Neural crest cell (in vitro differentiated cells): Measurements from ENCODE around the gene DPP8. TPM values are rescaled to one million over a fixed set of nuclear protein-coding genes. Genes with fewer than 3 reads are reported as not detected.
A peak's percentile ranks its signal among the peaks of the same experiment; 100 is the strongest.

Experiments used
- DNase-seq: peaks from one replicate; pipeline ENCODE4 v3.0.0; 2021; ENCODE audit warnings: low read depth, mixed read lengths, low spot score
- H3K27ac Mint-ChIP-seq: one replicate; pipeline ENCODE4 v1.8.0; 2021; ENCODE audit warnings: mild to moderate bottlenecking, mixed read lengths; ENCODE audit not compliant: unreplicated experiment
- H3K27me3 Mint-ChIP-seq: 2 replicates; pipeline ENCODE4 v1.8.0; 2021; ENCODE audit warnings: low read depth, mild to moderate bottlenecking, mixed read lengths
- H3K36me3 Mint-ChIP-seq: 2 replicates; pipeline ENCODE4 v1.8.0; 2021; ENCODE audit warnings: low read depth, mild to moderate bottlenecking, mixed read lengths
- H3K4me1 Mint-ChIP-seq: 2 replicates; pipeline ENCODE4 v1.8.0; 2021; ENCODE audit warnings: mixed read lengths
- H3K4me3 Mint-ChIP-seq: one replicate; pipeline ENCODE4 v1.8.0; 2021; ENCODE audit warnings: mild to moderate bottlenecking, mixed read lengths
- H3K9me3 Mint-ChIP-seq: 2 replicates; pipeline ENCODE4 v1.8.0; 2021; ENCODE audit warnings: mixed read lengths
- CTCF ChIP-seq: fragments of 200-600 bp; sonication (generic); conservative IDR thresholded peaks from 2 replicates; pipeline ENCODE4 v1.5.0; 2021; ENCODE audit warnings: antibody characterized with exemption, mild to moderate bottlenecking
- total RNA-seq: library from RNA; stranded (reverse); gene quantifications from 2 replicates; pipeline ENCODE4 v1.2.1, GENCODE V29; 2021

The DPP8 gene
- total RNA-seq, 1 donor from 2014 or later = 26.1 TPM

DNA sequence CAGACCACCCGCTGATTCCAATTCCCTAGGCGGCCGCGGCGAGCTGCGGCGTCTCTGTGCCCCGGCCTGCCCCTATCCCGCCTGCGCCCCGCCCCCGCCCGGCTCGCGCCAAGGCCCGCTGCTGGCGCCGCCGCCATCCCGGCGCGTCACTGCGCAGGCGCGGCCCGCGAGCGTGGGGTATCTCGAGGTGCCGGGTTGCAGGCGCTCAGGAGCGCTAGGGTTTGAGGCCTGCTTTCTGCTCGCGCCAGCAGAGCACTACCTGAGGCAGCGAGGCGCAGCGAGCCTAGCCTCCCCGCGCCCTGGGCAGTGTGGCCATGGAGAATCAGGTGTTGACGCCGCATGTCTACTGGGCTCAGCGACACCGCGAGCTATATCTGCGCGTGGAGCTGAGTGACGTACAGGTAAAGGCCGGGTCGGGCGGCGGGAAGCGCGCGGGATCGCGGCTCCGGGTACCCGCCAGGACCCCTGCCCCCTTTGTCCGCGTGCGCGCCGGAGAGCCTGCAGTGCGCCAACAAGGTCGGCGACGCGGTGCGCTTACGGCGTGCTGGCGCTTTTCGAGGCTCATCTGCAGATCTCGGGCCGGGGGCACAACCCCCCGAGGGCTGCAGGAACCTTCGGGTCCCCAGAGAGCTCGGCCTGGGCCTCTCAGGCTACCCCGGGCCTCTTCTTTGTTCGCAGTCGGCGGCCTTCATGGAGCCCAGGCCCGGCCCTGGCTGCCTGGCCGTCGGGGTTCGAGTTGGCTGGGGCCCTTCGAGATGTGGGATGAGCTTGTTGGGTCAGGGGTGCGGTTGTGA, 13.0 kb upstream of the DPP8 start, which contains the start of gene HACD3:
HACD3 (plus strand) TSS at position 146 of the 794 bp plus-strand sequence; CDS start at position 315, 169 bp downstream.
- H3K9me3 Mint-ChIP-seq = no peaks in the 10 kb centered on the region
- peak within 1 kb of the TSS; percentile 99 for H3K27ac Mint-ChIP-seq
- H3K27me3 Mint-ChIP-seq = no peaks in the 10 kb centered on the region
- peak within 1 kb of the TSS; percentile 84 for H3K4me3 Mint-ChIP-seq
- H3K36me3 Mint-ChIP-seq = no peaks in the 10 kb centered on the region
- peaks cover 38% of the 10 kb centered on the region for H3K4me1 Mint-ChIP-seq
- no peak for TF ChIP-seq CTCF
- DNase-seq = peak; percentile 91

DNA sequence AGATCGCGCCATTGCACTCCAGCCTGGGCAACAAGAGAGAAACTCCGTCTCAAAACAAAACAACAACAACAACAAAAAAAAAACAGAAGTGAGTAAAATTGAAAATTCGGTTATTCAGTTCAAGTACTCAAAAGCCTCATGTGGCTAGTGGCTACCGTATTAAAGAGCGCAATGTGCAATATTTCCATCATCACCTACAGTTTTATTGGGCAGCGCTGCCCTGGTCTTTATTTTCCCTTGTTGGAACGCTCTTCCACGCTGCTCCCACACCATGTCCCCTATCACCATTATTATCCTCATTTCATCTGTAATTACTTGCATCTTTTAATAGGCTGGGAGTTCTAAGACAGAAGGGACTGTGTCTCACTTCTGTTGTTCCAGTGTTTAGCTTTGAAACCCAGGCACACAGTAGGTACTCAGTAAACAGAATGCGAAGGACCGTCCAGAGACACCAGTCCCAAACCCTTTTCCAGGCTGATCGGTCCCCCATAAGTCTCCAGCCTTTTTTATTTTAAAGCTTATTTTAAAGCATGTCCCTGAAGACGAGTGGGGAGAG, 12.4 kb upstream of the DPP8 start:
- no peaks in the 10 kb centered on the region for H3K27me3 Mint-ChIP-seq
- no peaks in the 10 kb centered on the region for H3K9me3 Mint-ChIP-seq
- DNase-seq = no peak
- H3K4me1 Mint-ChIP-seq = peaks cover 38% of the 10 kb centered on the region
- no peak for TF ChIP-seq CTCF
- peak overlapping the region; percentile 84 for H3K4me3 Mint-ChIP-seq
- no peaks in the 10 kb centered on the region for H3K36me3 Mint-ChIP-seq
- H3K27ac Mint-ChIP-seq = peak overlapping the region; percentile 52

DNA sequence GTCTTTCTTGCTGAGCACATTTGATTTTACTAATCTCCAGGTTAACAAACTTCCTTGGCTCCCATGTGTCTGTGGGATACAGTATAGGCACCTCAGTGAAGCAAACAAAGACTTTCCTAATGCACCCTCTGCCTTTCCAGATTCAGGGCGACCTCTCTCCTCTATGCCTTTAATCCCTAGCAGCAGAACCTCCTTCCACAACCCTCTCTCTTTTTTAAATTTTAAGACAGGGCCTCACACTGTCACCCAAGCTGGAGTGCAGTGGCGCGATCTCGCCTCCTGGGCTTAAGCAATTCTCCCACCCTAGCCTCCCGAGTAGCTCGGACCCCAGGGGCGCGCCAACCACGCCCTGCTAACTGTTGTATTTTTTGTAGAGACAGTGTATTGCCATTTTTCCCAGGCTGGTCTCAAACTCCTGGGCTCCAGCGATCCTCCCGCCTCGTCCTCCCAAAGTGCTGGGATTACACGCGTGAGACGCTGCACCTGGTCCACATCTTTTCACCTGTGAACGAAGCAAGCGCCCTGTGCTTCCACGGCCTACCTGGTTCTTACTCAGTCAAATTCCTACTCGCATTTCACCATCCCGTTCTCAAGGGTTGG, 11.1 kb upstream of the DPP8 start:
- Mint-ChIP-seq H3K9me3 (no peaks in the 10 kb centered on the region), H3K27me3 (no peaks in the 10 kb centered on the region), H3K4me3 (peak overlapping the region; percentile 84), H3K36me3 (no peaks in the 10 kb centered on the region), H3K27ac (no peak overlapping the region), H3K4me1 (peaks cover 27% of the 10 kb centered on the region)
- no peak for TF ChIP-seq CTCF
- no peak for DNase-seq

- Mint-ChIP-seq H3K4me3 (no peak overlapping the region), H3K27ac (no peak overlapping the region), H3K4me1 (peaks cover 5% of the 10 kb centered on the region), H3K36me3 (no peaks in the 10 kb centered on the region), H3K9me3 (no peaks in the 10 kb centered on the region), H3K27me3 (no peaks in the 10 kb centered on the region)
- no peak for DNase-seq
- no peak for TF ChIP-seq CTCF
Measured at GRCh38 chr15:65525622-65526021, 8.1 kb upstream of the DPP8 start.

DNA sequence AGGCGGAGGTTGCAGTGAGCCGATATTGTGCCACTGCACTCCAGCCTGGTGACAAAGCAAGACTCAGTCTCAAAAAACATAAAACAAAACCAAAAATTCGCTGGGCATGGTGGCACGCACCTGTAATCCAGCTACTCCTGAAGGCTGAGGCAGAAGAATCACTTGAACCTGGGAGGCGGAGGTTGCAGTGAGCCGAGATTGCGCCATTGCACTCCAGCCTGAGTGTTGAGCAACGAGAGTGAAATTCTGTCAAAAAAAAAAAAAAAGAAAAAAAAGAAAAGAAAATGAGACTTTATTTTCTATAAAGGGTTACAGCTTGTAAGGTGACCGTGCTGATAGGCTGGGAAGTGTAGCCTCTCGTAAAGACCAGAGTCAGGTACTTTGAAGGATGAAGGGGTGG, 6.7 kb upstream of the DPP8 start:
- no peaks in the 10 kb centered on the region for H3K4me1 Mint-ChIP-seq
- no peak overlapping the region for H3K27ac Mint-ChIP-seq
- H3K9me3 Mint-ChIP-seq = no peaks in the 10 kb centered on the region
- H3K36me3 Mint-ChIP-seq = no peaks in the 10 kb centered on the region
- TF ChIP-seq CTCF = no peak
- H3K4me3 Mint-ChIP-seq = no peak overlapping the region
- H3K27me3 Mint-ChIP-seq = no peaks in the 10 kb centered on the region
- no peak for DNase-seq
